ENCODE measurements around the gene MTA2. TPM values are rescaled to one million over a fixed set of nuclear protein-coding genes. Genes with fewer than 3 reads are reported as not detected.

The MTA2 gene
- total and polyA plus RNA-seq, 2 of the 8 experiments (the other 6 are each of a cell fraction or from before 2014, with no cell fraction given), result 25.7 to 114 TPM

DNA sequence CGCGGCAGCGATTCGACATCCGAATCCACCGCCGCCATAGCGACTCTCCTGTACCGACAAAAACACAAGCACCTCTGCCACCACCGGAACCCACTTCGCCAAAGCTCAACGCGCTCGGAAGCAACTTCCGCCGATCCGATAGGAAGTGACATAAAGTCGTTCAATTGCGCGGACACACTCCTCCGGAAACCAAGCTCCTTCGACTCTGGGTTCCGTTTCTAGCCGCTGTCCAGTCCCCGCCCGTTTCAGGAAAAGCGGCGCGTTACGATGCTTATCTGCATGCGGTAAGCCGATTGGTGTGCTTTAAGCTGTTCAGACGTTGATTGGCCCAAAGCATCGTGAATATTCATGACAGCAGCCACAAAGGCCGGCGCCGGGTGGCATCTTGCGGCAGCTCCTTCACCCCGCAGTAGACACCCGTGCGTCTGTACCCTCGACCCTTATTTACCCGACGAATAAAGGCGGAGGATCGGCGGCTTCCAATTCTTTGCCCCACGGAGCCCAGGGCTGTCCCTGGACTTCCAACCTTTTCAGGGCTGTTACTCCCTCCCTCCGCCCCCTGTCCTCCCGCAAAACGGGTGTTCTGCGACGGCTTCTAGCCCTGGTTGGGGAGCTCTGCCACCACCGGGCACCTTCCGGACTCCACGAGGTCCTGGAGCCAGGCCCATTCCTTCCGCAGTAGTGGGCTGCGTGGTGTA is 10.1 kb downstream of the MTA2 start, which contains the start of gene TUT1 (continued):
- TF ChIP-seq SIRT6 (IDR thresholded peaks at IDR 0.05; ENCODE audit: low read length) (no peak), SAP30 (IDR thresholded peaks at IDR 0.05; ENCODE audit: insufficient read depth, insufficient replicate concordance, low read length) (peak; percentile 71), E2F6 (IDR thresholded peaks at IDR 0.05) (peak; percentile 65), JUN (IDR thresholded peaks at IDR 0.05; ENCODE audit: low read depth, low read length) (no peak), CHD1 (IDR thresholded peaks at IDR 0.05; ENCODE audit: low read depth, low read length) (no peak), ZNF274 (IDR thresholded peaks at IDR 0.05; ENCODE audit: borderline replicate concordance, extremely low read depth, low read length) (no peak), TAF1 (IDR thresholded peaks at IDR 0.05; ENCODE audit: low read depth, low read length) (peak; percentile 97), EZH2 (IDR thresholded peaks at IDR 0.05; ENCODE audit: low read depth, low read length, severe bottlenecking) (no peak), CHD2 (IDR thresholded peaks at IDR 0.05; ENCODE audit: low read length) (peak; percentile 59; the same call in 1 of the 2 replicates), GTF2F1 (IDR thresholded peaks at IDR 0.05; ENCODE audit: borderline replicate concordance, low read depth, low read length) (peak; percentile 80), RXRA (IDR thresholded peaks at IDR 0.05; ENCODE audit: insufficient read depth, low read depth, low read length) (no peak), ATF3 (IDR thresholded peaks at IDR 0.05; ENCODE audit: insufficient read depth, low read depth, low read length) (no peak), BACH1 (IDR thresholded peaks at IDR 0.05; ENCODE audit: low read length) (0 out of 2 replicates have a peak, but pooled peaks have one; percentile 40), RFX5 (IDR thresholded peaks at IDR 0.05; ENCODE audit: borderline replicate concordance, low read depth, low read length) (no peak; the same call in 1 of the 2 replicates), USF2 (IDR thresholded peaks at IDR 0.05; ENCODE audit: low read length) (no peak), KDM5A (IDR thresholded peaks at IDR 0.05; ENCODE audit: low read length) (peak; percentile 79; the same call in 1 of the 2 replicates), SUZ12 (IDR thresholded peaks at IDR 0.05; ENCODE audit: low read length) (no peak), ASH2L (IDR thresholded peaks at IDR 0.05; ENCODE audit: low read length) (peak; percentile 94), NRF1 (IDR thresholded peaks at IDR 0.05; ENCODE audit: low read depth, low read length) (no peak)

Data from H1 (cell line).